BLaER1 treated with 17β-estradiol and CSF1 and Interleukin-3, amounts not matched to agents 10 nM and 100 nM (cell line): ENCODE measurements around the gene PCBP1.
A peak's percentile ranks its signal among the peaks of the same experiment; 100 is the strongest.
"Not testable (repeated sequence)": the region's sequence is repeated elsewhere in the genome, so short reads cannot be mapped to it uniquely, and the experiment has no call there.

ENCODE experiments used
- H3K27ac ChIP-seq, 11 experiments: shearing (Covaris generic); formaldehyde crosslinking; 2 replicates each; pipeline ENCODE4 v1.8.1; 2022
- H3K27me3 ChIP-seq, 11 experiments: shearing (Covaris generic); formaldehyde crosslinking; 2 replicates each; pipeline ENCODE4 v1.8.1; 2022
- H3K36me3 ChIP-seq, 11 experiments: shearing (Covaris generic); formaldehyde crosslinking; 2 replicates each; pipeline ENCODE4 v1.8.1; 2022
- H3K4me1 ChIP-seq, 10 experiments: shearing (Covaris generic); formaldehyde crosslinking; 2 replicates each; pipeline ENCODE4 v1.8.1; 2022
- H3K4me2 ChIP-seq, 11 experiments: shearing (Covaris generic); formaldehyde crosslinking; 2 replicates each; pipeline ENCODE4 v1.8.1; 2022
- H3K4me3 ChIP-seq, 10 experiments: shearing (Covaris generic); formaldehyde crosslinking; 2 replicates each; pipeline ENCODE4 v1.8.1; 2022
- H3K9ac ChIP-seq, 11 experiments: shearing (Covaris generic); formaldehyde crosslinking; 2 replicates each; pipeline ENCODE4 v1.8.1; 2022
- H3K9me3 ChIP-seq, 11 experiments: shearing (Covaris generic); formaldehyde crosslinking; replicated peaks in 1 of 11; 2 replicates each; pipeline ENCODE4 v1.8.1; 2022
- H4K20me1 ChIP-seq, 11 experiments: shearing (Covaris generic); formaldehyde crosslinking; 2 replicates each; pipeline ENCODE4 v1.8.1; 2022
- Cebpa-rat ChIP-seq, 11 experiments: shearing (Covaris generic); IDR thresholded peaks; 2 replicates each; pipeline ENCODE4 v1.8.1; 2022

Gene PCBP1

DNA sequence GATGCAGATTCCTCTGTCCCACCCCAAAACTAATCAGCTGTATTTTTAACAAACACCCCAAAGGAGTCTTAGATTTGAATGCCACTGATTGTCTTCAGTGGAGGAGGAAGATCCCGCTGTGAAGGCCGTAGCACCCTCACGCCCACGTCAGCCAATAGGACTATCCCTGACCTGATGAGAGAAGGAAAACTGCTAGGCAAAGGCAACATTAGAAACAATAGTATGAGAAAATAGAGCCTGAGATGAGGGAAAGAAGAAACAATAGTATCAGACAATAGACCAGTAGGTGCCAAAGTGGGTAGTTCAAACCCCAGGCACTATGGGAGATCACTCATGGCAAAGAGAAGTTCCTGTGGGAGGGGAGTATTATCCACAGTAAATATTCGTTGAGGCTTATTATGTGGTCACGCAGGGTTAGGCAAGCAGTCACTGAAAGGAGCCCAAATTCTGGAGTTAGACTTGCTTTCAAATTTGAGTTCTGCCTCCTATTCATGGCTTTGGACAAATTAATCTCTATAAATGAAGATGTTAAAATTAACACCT, 2.8 kb downstream of the PCBP1 start:
- Histone ChIP-seq H3K27ac (peak overlapping the region; percentile 99 to 100 (median 100); a peak in 20 of 22 replicates), H3K9ac (peak overlapping the region; percentile 51 to 100 (median 99)), H4K20me1 (peaks cover 0 to 7% (median 0%) of the 10 kb centered on the region in 11 experiments; a peak in 3 of 22 replicates), H3K27me3 (no peaks in the 10 kb centered on the region), H3K36me3 (peaks cover 8 to 21% (median 15%) of the 10 kb centered on the region in 11 experiments; a peak in 18 of 22 replicates), H3K4me2 (peak overlapping the region; percentile 81 to 99 (median 94)), H3K9me3 (peaks cover 0 to 3% (median 0%) of the 10 kb centered on the region in 11 experiments; a peak in 2 of 22 replicates), H3K4me3 (peak overlapping the region; percentile 86 to 98 (median 92); a peak in 19 of 20 replicates), H3K4me1 (peaks cover 46 to 66% (median 58%) of the 10 kb centered on the region in 10 experiments)
- TF ChIP-seq Cebpa-rat (IDR thresholded peaks at IDR 0.05), result no peak

DNA sequence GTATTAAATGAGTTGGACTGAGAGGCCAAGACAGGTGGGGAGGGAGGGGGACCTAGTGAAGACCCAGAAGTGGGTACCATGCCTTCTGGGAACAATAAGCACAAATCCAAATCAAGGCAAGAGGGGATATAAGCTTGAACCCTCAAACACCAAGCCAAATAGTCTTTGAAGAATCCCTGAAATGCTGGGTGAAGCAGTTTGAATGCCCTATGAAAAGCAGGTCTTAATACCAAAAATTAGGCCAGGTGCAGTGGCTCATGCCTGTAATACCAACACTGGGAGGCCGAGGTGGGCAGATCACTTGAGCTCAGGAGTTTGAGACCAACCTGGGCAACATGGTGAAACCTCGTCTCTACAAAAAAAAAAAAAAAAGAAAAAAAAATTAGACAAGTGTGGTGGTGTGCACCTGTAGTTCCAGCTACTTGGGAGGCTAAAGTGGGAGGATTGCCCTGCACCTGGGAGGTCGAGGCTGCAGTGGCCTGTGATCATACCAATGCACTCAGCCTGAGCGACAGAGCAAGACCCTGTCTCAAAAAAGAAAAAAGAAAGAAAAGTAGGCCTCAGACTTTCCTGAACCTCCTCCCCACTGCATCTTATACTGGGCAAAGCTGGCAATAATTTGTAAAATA, 3.5 kb downstream of the PCBP1 start:
- Histone ChIP-seq H3K36me3 (peaks cover 8 to 21% (median 15%) of the 10 kb centered on the region in 11 experiments; a peak in 18 of 22 replicates), H3K4me3 (peak overlapping the region in 7 of 10 experiments; percentile 86 to 98 (median 92); a peak in 7 of 20 replicates), H3K9me3 (peaks cover 0 to 3% (median 0%) of the 10 kb centered on the region in 11 experiments; a peak in 2 of 22 replicates), H3K9ac (peak overlapping the region in 9 of 11 experiments; percentile 97 to 100 (median 99); a peak in 16 of 22 replicates), H3K27ac (peak overlapping the region in 9 of 11 experiments; percentile 99 to 100 (median 100); a peak in 18 of 22 replicates), H3K4me2 (peak overlapping the region; percentile 81 to 99 (median 94)), H3K4me1 (peaks cover 46 to 64% (median 57%) of the 10 kb centered on the region in 10 experiments), H4K20me1 (peaks cover 0 to 7% (median 0%) of the 10 kb centered on the region in 11 experiments; a peak in 3 of 22 replicates), H3K27me3 (no peaks in the 10 kb centered on the region)
- no peak for TF ChIP-seq Cebpa-rat (IDR thresholded peaks at IDR 0.05)

GRCh38 chr2:70091364-70091763, 4.1 kb downstream of the PCBP1 start:
- H3K27ac ChIP-seq, result peak overlapping the region in 8 of 11 experiments; percentile 0 to 100 (median 32); a peak in 11 of 22 replicates
- peaks cover 0 to 3% (median 0%) of the 10 kb centered on the region in 11 experiments; a peak in 2 of 22 replicates for H3K9me3 ChIP-seq
- peaks cover 47 to 65% (median 58%) of the 10 kb centered on the region in 10 experiments for H3K4me1 ChIP-seq
- peaks cover 0 to 7% (median 0%) of the 10 kb centered on the region in 11 experiments; a peak in 3 of 22 replicates for H4K20me1 ChIP-seq
- no peak overlapping the region; a peak in 2 of 20 replicates for H3K4me3 ChIP-seq
- H3K9ac ChIP-seq, result peak overlapping the region in 4 of 11 experiments; percentile 38 to 99 (median 74); a peak in 3 of 22 replicates
- TF ChIP-seq Cebpa-rat (IDR thresholded peaks at IDR 0.05), result no peak
- H3K36me3 ChIP-seq, result peaks cover 8 to 21% (median 15%) of the 10 kb centered on the region in 11 experiments; a peak in 18 of 22 replicates
- no peaks in the 10 kb centered on the region for H3K27me3 ChIP-seq
- peak overlapping the region in 9 of 11 experiments; percentile 81 to 99 (median 91); a peak in 15 of 22 replicates for H3K4me2 ChIP-seq

DNA sequence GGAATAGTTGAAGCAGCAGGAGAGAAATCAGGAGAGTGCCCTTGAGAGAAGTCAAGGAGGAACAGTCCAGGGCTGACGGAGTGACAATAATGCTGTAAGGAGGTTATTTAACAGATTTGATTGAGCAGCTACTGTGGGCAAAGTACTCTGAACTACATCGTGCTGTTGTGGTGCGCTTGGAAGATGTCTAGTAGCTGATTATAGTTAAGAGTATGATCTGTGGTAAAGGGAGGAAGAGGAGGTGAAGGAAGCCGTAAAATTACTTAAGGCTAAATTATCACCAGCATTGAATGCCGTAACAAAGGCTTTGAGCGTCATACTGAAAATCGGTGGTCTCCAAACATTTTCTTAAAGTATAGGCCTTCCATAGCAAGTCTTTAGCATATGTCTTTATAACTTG, 4.5 kb downstream of the PCBP1 start:
- peaks cover 0 to 7% (median 0%) of the 10 kb centered on the region in 11 experiments; a peak in 3 of 22 replicates for H4K20me1 ChIP-seq
- peak overlapping the region in 7 of 11 experiments; percentile 0 to 100 (median 25); a peak in 8 of 22 replicates for H3K27ac ChIP-seq
- peaks cover 0 to 3% (median 0%) of the 10 kb centered on the region in 11 experiments; a peak in 2 of 22 replicates for H3K9me3 ChIP-seq
- H3K36me3 ChIP-seq, result peaks cover 8 to 21% (median 15%) of the 10 kb centered on the region in 11 experiments; a peak in 18 of 22 replicates
- peak overlapping the region in 8 of 11 experiments; percentile 81 to 99 (median 90); a peak in 10 of 22 replicates for H3K4me2 ChIP-seq
- no peak overlapping the region for H3K4me3 ChIP-seq
- H3K4me1 ChIP-seq, result peaks cover 51 to 70% (median 63%) of the 10 kb centered on the region in 10 experiments
- TF ChIP-seq Cebpa-rat (IDR thresholded peaks at IDR 0.05), result no peak
- no peaks in the 10 kb centered on the region for H3K27me3 ChIP-seq
- H3K9ac ChIP-seq, result peak overlapping the region in 3 of 11 experiments; percentile 38 to 99 (median 49); a peak in 3 of 22 replicates

GRCh38 chr2:70092576-70093243, 5.4 kb downstream of the PCBP1 start:
- H3K4me2 ChIP-seq, result peak overlapping the region in 4 of 11 experiments; percentile 19 to 99 (median 94); a peak in 6 of 22 replicates
- H3K36me3 ChIP-seq, result peaks cover 8 to 21% (median 15%) of the 10 kb centered on the region in 11 experiments; a peak in 18 of 22 replicates
- not testable (repeated sequence) for H3K4me3 ChIP-seq, H3K27me3 ChIP-seq, H3K9me3 ChIP-seq, H4K20me1 ChIP-seq
- H3K9ac ChIP-seq, result peak overlapping the region in 2 of 11 experiments; percentile 85 to 89; a peak in 3 of 22 replicates
- H3K27ac ChIP-seq, result peak overlapping the region in 5 of 11 experiments; percentile 13 to 94 (median 90); a peak in 7 of 22 replicates
- H3K4me1 ChIP-seq, result peaks cover 53 to 78% (median 65%) of the 10 kb centered on the region in 10 experiments

DNA sequence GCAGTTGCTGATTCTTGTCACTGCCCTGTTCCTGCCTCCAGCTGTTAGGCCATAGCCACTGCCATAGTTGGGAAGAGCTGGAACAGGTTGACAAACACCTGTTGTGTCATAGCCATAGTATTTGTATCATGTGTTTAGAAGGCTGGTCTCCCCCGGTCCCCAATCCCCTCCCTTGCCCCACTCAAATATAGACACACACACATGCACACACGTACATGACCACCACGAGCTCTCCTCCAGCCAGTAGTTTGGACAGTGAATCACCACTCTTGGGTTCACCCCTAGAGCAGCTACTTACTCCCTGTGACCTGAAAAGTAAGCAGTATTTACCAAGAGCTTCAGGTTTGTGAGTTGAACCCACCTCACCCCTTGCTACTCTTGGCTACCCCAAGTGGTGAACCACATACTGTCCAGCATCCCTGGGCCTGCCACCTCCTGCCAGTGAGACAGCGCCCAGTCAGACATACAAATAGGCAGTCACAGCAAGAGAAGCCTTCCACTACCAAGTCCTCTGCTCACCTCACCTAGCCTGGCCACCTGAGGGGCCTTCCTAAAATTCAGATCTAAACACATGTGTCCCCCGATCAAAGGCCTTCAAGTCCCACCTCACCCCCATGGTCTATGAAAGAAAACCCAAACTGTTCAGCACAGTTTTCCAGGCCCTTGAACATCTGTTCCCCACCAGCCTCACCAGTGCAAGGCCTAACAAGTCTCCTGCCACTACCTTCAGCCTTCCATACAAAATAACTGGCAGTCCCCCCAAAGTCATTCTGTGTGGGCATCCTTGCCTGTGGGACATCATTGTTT, 7.1 kb downstream of the PCBP1 start:
- Histone ChIP-seq H3K4me3 (peak overlapping the region; percentile 21 to 62 (median 44); a peak in 18 of 20 replicates), H3K36me3 (peaks cover 0 to 6% (median 0%) of the 10 kb centered on the region in 11 experiments; a peak in 4 of 22 replicates), H3K27me3 (no peaks in the 10 kb centered on the region), H3K9ac (peak overlapping the region; percentile 73 to 89 (median 80)), H3K27ac (peak overlapping the region; percentile 73 to 94 (median 91)), H3K4me2 (peak overlapping the region; percentile 73 to 99 (median 89)), H3K9me3 (no peaks in the 10 kb centered on the region), H4K20me1 (no peaks in the 10 kb centered on the region), H3K4me1 (peaks cover 53 to 87% (median 67%) of the 10 kb centered on the region in 10 experiments)
- no peak for TF ChIP-seq Cebpa-rat (IDR thresholded peaks at IDR 0.05)

DNA sequence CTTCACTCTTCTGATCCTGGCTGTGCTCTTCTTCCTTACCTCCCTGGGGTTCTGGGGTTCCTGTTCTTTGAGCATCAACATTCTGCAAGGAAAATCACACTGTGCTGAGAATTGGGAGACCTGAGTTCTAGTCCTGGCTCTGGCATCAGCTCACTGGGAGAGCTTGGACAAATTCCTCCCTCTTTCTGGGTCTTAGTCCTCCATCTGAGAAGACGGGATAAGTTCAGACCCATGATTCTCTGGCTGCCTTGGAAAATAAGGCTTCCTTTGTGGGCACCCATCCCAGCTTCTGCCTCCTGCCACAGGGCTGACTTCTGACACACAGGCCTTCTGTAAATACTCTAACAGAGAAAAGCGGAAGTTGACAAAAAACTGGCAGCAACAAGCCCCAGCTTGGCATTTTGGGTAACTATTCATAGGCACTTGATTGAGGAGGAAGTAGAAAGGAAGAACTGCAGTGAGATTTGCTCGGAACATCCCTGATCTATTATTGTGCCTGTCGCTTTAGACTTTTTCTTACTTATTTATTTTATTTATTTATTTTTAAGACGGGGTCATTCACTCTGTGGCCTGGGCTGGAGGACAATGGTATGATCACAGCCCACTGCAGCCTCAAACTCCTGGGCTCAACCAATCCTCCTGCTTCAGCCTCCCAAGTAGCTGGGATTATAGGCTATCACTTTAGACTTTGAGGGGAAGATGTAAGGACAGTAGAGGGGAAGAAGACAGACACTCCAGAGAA, 7.9 kb downstream of the PCBP1 start:
- Histone ChIP-seq H3K27me3 (no peaks in the 10 kb centered on the region), H3K9me3 (no peaks in the 10 kb centered on the region), H4K20me1 (no peaks in the 10 kb centered on the region), H3K4me3 (peak overlapping the region; percentile 21 to 62 (median 44); a peak in 19 of 20 replicates), H3K36me3 (peaks cover 0 to 5% (median 0%) of the 10 kb centered on the region in 11 experiments; a peak in 3 of 22 replicates), H3K4me2 (peak overlapping the region; percentile 73 to 99 (median 89)), H3K4me1 (peaks cover 46 to 82% (median 60%) of the 10 kb centered on the region in 10 experiments), H3K27ac (peak overlapping the region; percentile 73 to 94 (median 91)), H3K9ac (peak overlapping the region; percentile 73 to 89 (median 80))
- no peak for TF ChIP-seq Cebpa-rat (IDR thresholded peaks at IDR 0.05)
